IPS DF 19.7 (cell line): ENCODE results near the gene SLCO4C1.

Source experiments
- DNase-seq: peaks from one replicate; pipeline ENCODE4 v3.0.0-alpha.2; 2013; ENCODE audit warnings: low read depth, low spot score

The SLCO4C1 gene

GRCh38 chr5:102271759-102272158 lies 24.3 kb downstream of the SLCO4C1 start:
- no peak for DNase-seq

DNA sequence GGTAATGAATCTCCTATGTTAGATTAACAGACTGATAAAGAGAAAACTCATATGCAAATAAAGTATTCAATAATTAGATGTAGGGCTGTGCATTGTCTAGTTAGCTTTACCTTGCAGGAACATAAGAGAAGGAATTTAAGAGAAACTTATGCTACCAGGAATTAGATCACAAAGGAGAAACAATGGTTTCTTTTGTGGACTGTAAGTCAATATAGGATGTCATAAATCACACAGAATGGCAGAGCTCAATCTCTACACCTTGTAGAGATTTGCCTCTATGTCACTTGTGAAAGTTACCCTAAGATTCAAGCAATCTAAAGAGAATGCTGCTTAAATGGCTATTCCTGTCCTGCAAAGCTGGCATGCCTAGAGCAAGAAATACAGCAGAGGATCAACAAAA lies 26.0 kb downstream of the SLCO4C1 start:
- no peak for DNase-seq

DNA sequence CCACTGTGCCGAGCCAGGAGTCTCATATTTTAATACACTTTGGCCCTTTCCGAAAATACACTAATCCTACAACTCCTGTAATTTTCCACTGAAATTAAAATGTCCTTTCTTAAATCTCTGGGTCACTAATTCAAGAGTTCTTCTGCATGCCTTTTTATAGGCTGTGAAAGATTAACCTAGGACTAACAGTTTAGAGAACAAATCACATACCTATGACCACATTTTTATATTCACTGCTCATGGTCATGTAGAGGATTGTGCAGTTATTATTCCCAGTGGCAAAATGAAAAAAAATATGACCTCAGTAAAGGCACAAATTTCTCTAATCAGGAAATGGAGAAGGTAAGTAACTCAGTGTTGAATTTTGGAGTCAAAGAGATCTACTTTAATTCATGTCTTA lies 33.4 kb downstream of the SLCO4C1 start:
- no peak for DNase-seq

DNA sequence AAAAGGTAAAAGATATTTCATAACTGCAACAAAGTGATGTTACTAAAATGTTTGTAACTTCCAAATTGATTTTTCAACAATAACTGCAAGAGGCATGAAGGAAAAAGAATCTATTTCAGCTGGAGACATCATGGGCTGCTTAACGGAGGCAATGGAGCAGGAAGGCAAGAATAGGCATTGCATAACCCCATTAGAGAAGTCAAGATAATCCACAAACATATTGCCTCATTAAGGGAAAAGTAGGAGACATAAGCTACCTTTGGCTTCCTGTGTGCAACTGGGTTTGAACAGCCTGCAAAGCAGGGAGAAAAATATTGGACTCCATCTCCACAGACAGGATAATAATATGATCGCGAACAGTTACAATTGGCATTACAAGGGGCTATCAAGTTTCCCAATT lies 46.7 kb downstream of the SLCO4C1 start:
- no peak for DNase-seq

- no peak for DNase-seq
These were observed 52.9 kb downstream of the SLCO4C1 start for GRCh38 chr5:102243213-102243612.

DNA sequence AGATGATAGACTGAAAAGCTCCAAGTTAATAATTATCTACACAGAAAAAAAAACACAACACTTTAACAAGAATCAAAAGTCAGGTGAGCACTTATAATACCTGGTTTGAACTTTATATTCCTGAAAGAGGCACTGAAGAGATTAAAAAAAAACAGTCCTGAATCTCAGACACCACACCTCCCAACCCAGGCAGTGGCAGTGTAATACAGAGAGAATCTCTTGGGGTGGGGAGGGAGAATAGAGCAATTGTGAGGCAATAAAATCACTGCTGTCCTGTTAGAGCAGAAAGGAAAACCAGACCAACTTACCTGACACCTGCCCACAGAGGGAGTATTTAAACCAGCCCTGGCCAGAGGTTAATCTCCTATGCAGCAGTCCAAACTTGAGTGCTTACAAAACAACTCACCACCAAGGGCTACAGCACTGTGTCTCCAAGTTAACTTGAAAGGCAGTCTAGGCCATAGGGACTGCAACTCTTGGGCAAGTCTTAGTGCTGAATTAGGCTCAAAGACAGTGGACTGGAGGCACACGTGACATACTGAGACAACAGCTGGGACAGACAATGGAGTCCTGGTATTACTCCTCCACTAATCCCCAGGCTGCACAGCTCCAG lies 54.2 kb downstream of the SLCO4C1 start:
- no peak for DNase-seq

- DNase-seq, result no peak
These were observed 64.1 kb downstream of the SLCO4C1 start for GRCh38 chr5:102231693-102232619.

DNA sequence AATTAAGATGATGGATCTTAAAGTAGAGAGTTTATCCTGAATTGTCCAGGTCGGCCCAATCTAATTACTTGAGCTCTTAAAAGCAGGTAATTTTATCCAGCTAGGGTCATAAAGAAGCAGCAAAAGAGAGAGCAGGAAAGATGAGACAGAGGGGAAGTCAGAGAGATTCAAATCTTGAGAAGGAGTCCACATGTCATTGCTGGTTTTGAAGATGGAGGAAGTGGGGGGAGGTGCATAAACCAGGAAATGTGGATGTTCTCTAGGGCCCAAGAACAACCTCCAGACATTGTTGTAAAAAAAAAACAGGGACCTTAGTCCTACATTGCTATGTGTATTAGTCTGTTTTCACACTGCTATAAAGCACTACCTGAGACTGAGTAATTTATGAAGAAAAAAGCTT lies 66.4 kb downstream of the SLCO4C1 start:
- DNase-seq, result no peak

DNA sequence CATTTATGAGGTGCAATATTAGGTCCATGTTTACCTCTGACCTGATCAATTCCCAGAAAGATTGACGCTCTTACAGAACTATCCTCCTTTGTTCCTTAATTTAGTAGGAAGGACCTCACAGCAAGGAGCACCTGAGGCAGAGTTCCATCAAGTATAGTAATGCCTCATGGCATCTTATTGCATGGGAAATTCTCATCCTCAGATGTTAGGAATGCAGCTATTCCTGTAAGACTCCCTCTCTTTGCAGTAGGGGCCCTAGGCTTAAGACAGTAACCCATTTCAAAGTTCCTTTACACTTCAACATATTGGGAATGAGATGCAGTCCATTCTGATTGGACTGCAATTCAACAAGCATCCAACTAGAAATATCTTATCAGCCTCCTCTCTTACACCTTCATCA lies 69.8 kb downstream of the SLCO4C1 start:
- DNase-seq, result no peak

- no peak for DNase-seq
These were observed 72.3 kb downstream of the SLCO4C1 start for GRCh38 chr5:102223542-102224477.

DNA sequence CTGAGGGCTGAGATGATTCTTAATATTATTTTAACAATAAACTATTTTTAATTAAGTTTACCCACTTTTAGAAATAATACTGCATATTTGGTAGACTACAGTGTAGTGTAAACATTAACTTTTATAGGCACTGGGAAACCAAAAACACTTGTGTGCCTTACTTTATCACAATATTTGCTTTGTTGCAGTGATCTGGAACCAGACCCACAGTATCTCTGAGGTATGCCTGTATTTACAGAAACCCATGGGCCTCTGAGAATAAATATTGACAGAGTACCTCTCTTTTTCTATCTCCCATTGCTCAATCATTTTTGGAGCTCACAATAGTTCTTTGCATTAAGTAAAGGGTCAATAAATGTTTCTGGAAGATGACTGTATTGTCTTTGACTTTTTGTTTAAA lies 73.3 kb downstream of the SLCO4C1 start:
- no peak for DNase-seq

DNA sequence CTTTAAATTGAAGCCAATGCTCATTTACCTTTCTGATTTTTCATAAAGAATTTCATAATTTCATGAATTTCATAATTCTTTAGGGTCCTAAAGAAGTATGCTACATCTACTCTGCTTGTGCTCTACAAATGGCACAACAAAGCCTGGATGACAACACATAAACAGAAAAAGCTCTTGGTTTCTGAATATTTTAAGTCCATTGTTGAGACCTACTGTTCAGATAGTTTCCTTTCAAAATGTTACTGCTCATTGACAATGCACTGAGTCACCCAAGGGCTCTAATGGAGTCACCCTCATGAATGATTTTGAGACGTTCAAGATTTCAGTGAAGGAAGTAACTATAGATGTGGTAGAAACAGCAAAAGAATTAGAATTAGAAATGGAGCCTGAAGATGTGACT lies 74.1 kb downstream of the SLCO4C1 start:
- DNase-seq, result no peak

DNA sequence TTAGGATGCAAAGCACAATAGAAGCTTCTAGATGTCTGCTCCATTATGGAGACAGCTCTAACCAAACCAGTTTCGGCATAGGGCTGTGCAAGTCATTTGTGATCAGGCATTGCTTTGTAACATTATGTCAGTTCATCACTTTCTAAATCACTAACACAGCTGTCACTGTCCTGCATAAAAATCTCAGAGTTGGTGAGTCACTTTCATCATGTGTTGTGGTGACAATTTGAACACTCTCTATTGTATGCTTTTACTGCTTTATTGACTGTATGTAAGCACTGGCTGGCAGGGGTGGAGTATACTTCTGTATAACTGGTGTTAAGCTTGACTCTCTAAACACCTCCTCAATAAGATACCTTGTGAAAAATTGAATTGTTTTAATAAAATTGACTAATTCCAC lies 77.9 kb downstream of the SLCO4C1 start:
- no peak for DNase-seq

DNA sequence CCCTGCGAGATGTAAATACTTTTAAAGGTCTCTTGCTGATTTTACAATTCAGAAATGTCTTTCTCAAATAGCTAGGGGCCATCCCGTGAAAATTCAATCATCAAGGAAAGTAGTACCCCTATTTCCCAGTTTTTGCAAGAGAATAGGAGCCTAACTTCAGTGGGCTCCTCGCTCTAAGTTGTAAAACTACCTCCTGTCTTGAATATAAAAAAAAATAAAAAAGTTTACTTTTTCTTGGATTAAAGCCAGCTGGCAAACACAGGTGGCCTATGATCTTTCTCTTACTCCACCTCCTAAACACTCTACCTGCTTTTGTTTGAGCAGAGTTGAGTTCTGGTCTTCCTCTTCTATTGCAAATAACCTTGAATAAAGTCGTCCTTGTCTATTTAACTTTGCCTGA lies 79.4 kb downstream of the SLCO4C1 start:
- DNase-seq, result no peak

- DNase-seq, result no peak
These were observed 84.9 kb downstream of the SLCO4C1 start for GRCh38 chr5:102211165-102211564.

DNA sequence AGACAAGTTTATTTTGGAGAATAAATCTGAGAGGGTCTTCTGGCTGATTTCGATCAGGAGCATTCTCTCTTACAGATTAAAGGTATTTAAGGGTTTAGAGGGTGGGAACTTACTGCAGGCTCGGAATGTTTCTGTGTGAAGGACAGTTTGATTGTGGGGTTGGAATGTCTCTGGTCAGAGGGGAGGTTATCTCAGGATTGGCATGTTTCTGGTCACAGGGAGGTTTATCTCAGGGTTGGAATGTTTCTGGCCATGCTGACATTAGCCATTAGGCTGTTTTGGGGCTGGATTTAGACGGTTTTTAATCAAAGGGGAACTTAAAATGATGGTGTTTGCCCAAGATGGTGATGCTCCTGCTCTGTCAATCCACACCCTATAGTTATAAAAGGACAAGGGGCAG lies 95.2 kb downstream of the SLCO4C1 start:
- no peak for DNase-seq

DNA sequence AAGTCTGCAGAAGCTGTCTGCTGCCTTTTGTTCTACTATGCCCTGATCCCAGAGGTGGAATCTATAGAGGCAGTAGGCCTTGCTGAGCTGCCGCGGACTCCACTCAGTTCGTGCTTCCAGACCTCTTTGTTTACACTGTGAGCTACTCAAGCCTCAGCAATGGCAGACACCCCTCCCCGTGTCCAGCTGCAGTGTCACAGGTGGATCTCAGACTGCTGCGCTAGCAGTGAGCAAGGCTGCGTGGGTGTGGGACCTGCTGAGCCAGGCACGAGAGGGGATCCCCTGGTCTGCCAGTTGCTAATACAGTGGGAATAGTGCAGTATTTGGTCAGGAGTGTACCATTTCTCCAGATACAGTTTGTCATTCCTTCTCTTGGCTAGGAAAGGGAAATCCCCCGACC lies 99.6 kb downstream of the SLCO4C1 start:
- no peak for DNase-seq
